Activated naive CD4-positive, alpha-beta T cell treated with anti-CD3 and anti-CD28 coated beads for 36 hours (primary cell): ENCODE results near the gene SEPSECS. TPM values are rescaled to one million over a fixed set of nuclear protein-coding genes. Genes with fewer than 3 reads are reported as not detected.
A peak's percentile ranks its signal among the peaks of the same experiment; 100 is the strongest.
"Not testable (repeated sequence)": the region's sequence is repeated elsewhere in the genome, so short reads cannot be mapped to it uniquely, and the experiment has no call there.

ENCODE experiments used
- CTCF ChIA-PET: fragments of 350-600 bp; sonication (Branson Sonifier 250); formaldehyde crosslinking; loops from one replicate; lab custom pipeline; 2021; ENCODE audit warnings: antibody characterized with exemption; lab: Charles Lee
- DNase-seq: peaks from one replicate; pipeline ENCODE4 v3.0.0-alpha.2; 2020
- H3K27ac Mint-ChIP-seq: one replicate; pipeline ENCODE4 v1.8.0; 2021; ENCODE audit warnings: mild to moderate bottlenecking, mixed read lengths
- H3K27me3 Mint-ChIP-seq: one replicate; pipeline ENCODE4 v1.8.0; 2021; ENCODE audit warnings: low read depth, mixed read lengths
- H3K36me3 Mint-ChIP-seq: one replicate; pipeline ENCODE4 v1.8.0; 2021; ENCODE audit warnings: low read depth, mixed read lengths
- H3K4me1 Mint-ChIP-seq: one replicate; pipeline ENCODE4 v1.8.0; 2021; ENCODE audit warnings: low read depth, mixed read lengths
- H3K4me3 Mint-ChIP-seq: one replicate; pipeline ENCODE4 v1.8.0; 2021; ENCODE audit warnings: mild to moderate bottlenecking, moderate library complexity, mixed read lengths
- H3K9me3 Mint-ChIP-seq: one replicate; pipeline ENCODE4 v1.8.0; 2021; ENCODE audit warnings: mixed read lengths
- intact Hi-C: fragments of 100-400 bp; cut with micrococcal nuclease; formaldehyde crosslinking; loops from one replicate; pipeline ENCODE4 v1.15.1; 2023
- total RNA-seq, 2 experiments: library from RNA; stranded (reverse); gene quantifications; one replicate each; pipeline ENCODE4 v1.2.3, GENCODE V29; 2021

The SEPSECS gene
- total RNA-seq, 2 experiments from 2014 or later: 14.7 to 17.9 TPM

DNA sequence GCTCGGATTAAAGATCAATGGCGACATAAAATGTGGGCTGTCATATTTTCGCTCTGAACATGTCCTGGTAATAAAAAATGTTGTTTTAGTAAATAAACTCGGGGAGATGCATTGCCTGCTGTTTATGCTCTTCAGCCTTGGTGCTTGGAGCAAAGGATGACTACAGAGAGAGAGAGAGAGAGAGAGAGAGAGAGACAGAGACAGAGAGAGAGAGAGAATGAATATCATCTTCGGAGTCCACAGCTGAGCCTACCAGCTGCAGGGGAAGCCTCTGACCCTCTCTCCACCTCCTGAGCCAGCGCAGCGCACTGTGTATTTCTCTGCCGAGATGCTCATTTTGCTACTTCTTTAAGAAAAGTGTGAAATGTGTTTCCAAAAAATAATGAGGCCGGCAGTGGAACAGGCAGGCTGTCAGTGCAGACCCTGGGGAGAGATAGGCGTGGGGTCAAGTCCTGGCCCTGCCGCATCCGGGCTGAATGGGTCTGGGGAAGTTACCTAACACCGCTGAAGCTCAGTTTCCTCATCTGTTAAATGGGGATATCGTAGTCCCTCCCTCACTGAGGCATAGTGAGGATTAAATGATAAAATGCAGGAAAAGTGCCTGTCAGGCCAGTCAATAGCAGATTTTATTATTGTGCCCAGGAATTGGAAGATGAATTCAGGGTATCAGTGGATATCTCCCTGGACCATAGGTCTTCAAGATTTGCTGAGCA is 71.0 kb downstream of the SEPSECS start:
- DNase-seq: no peak
- no peaks in the 10 kb centered on the region for H3K36me3 Mint-ChIP-seq
- CTCF ChIA-PET: no interaction called here
- H3K9me3 Mint-ChIP-seq: peaks cover 9% of the 10 kb centered on the region
- H3K27me3 Mint-ChIP-seq: peaks cover 41% of the 10 kb centered on the region
- intact Hi-C loops: no loop called here
- no peak overlapping the region for H3K4me3 Mint-ChIP-seq
- peaks cover 14% of the 10 kb centered on the region for H3K4me1 Mint-ChIP-seq
- no peak overlapping the region for H3K27ac Mint-ChIP-seq

DNA sequence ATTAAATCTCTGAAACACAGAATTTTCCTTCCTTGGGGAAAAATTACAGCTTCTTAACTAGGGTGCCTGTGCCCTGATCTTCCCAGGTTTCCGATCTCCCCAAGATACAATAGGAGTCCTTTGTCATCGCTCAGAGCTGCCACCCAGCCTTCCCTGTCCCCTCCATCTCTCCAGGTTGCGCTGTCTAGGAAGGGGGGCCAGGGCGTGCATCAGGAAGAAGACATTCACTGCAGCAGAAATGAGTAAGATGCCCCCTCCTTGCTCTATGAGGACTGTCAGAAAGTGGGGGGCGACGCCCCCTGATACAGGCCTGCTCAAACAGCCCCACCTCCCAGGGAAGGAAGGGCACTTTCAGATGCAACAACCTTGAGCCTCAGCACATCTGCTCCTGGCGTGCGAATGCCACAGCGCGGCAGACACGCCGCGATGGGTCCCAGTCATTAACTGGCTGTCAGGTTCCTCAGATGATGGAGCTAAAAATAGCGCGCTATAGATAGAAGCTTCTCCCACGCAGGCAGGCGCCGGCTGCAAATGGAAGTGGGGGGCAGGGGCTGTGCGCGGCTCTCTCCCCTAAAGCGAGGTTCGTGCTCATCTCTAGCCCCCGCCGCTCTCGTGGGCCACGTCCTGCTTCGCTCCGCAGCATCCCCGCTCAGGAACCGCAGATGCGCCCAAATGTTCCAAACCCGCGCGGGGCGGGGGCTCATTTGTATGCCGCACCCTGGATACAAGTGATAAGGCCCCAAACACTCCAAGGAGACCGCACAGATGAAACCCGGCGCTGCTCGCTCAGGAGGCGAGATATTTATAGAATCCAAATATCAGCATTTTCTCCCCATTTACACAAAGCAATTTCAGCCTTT is 71.9 kb downstream of the SEPSECS start:
- Mint-ChIP-seq H3K36me3 (no peaks in the 10 kb centered on the region), H3K27me3 (peaks cover 41% of the 10 kb centered on the region)
- CTCF ChIA-PET: no interaction called here

DNA sequence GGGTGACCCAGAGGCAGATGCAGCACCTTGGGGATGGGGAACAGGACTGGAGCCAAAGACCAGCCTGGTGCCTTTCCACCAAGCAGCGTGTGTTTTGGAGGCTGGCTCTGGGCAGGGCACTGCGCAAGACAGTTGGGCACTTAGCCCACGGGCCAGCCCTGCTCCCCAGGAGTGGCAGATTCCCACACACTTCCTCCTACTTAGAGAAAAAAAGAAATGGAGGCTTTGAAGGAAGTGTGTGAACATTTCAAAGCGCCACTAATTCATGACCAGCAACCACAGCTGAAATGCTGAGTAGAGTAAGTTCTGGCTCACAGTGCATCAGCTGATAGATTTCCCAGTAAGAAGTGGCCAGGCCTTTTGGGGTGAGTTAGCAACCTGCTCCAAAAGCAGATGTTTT is 74.6 kb downstream of the SEPSECS start:
- intact Hi-C loops: no loop called here
- Mint-ChIP-seq H3K4me1 (peaks cover 10% of the 10 kb centered on the region), H3K27me3 (peaks cover 36% of the 10 kb centered on the region), H3K36me3 (no peaks in the 10 kb centered on the region), H3K9me3 (no peaks in the 10 kb centered on the region), H3K4me3 (no peak overlapping the region), H3K27ac (no peak overlapping the region)
- no peak for DNase-seq
- CTCF ChIA-PET: no interaction called here

More for the DNA sequence above, 71.9 kb downstream of the SEPSECS start:
- Mint-ChIP-seq H3K4me3 (no peak overlapping the region), H3K4me1 (peaks cover 14% of the 10 kb centered on the region), H3K27ac (no peak overlapping the region), H3K9me3 (peaks cover 5% of the 10 kb centered on the region)
- intact Hi-C loops: no loop called here
- DNase-seq: peak; percentile 17

DNA sequence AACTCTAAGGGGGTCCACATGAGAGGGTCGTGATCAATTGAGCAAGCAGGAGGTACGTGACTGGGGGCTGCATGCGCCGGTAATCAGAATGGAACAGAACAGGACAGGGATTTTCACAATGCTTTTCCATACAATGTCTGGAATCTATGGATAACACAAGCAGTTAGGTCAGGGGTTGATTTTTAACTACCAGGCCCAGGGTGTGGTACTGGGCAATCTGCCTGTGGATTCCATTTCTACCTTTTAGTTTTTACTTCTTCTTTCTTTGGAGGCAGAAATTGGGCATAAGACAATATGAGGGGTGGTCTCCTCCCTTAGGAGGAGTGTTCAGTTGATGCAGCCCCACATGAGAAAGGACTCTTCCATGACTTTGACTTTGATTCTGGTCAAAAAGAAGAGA is 76.8 kb downstream of the SEPSECS start:
- H3K36me3 Mint-ChIP-seq, DNase-seq, H3K27ac Mint-ChIP-seq, H3K4me1 Mint-ChIP-seq, intact Hi-C loops, H3K9me3 Mint-ChIP-seq, CTCF ChIA-PET, H3K4me3 Mint-ChIP-seq: not testable (repeated sequence)
- H3K27me3 Mint-ChIP-seq: peaks cover 24% of the 10 kb centered on the region

DNA sequence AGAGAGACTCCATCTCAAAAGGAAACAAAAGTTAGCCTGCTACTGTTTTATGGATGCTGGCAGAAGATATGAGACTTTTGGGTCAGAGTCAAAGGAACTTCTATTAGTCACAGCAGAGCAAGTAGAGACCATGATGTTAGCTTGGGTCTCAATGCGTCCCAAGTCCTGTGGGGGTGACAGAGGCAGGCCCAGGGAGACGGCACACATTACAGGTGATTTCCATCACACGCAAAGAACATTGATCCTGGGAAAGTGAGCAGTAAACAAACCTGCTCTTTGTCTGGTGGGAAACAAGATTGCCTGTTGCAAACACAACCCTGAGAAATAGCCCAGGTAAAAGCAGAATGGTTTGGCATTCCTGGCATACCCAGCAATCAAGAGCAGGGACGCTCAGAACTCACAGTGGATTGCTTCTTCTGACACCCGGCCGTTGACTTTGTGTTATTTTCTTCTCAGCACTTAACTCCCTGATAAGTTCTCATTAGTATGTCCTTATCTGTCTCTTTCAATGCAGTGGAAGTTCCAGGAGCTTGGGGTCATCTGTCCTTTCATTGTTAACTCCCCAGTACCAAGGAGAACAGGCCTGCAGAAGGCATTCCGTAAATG is 78.3 kb downstream of the SEPSECS start:
- Mint-ChIP-seq H3K4me3 (no peak overlapping the region), H3K4me1 (no peaks in the 10 kb centered on the region), H3K9me3 (no peaks in the 10 kb centered on the region), H3K27me3 (peaks cover 20% of the 10 kb centered on the region), H3K27ac (no peak overlapping the region), H3K36me3 (no peaks in the 10 kb centered on the region)
- no peak for DNase-seq
- intact Hi-C loops: no loop called here
- CTCF ChIA-PET: interaction anchor here (0.5 kb wide), 1 partner anchor 71 kb away, joined by 3 read pairs; no protein-coding TSS in a partner anchor

DNA sequence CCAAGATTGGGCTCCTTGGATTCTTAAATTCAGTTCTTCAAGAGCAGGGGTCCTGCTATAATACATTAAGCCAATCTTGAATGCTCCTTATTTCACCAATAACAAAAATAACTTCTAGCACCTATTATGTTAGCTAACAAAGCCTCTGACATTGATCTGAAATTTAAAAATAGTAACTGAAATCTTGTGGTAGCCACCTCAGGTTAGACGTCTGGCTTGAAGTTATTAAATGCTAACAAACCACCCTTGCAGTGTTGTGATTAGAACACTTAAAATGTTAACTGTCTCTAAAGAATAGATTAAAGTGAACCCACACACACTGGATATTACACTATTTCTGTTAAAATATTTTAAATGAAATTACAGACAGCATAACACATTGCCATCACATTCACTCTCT is 79.7 kb downstream of the SEPSECS start:
- no peak for DNase-seq
- CTCF ChIA-PET: no interaction called here
- intact Hi-C loops: no loop called here
- no peak overlapping the region for H3K4me3 Mint-ChIP-seq
- H3K36me3 Mint-ChIP-seq: no peaks in the 10 kb centered on the region
- H3K27ac Mint-ChIP-seq: no peak overlapping the region
- H3K27me3 Mint-ChIP-seq: peaks cover 11% of the 10 kb centered on the region
- no peaks in the 10 kb centered on the region for H3K4me1 Mint-ChIP-seq
- H3K9me3 Mint-ChIP-seq: no peaks in the 10 kb centered on the region

DNA sequence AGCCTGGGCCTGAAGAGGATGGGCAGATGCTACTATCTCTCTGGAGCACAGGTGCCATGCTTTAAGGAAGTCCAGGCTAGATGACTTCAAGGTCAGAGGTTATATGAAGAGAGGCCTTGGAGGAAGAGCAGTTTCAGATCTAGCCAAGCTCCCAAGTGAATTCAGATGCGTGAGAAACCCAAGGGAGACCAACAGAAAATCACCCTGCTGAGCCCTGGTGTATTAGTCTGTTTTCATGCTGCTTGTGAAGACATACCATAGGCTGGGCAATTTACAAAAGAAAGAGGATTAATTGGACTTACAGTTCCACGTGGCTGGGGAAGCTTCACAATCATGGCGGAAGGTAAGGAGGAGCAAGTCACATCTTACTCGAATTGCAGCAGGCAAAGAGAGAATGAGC is 81.7 kb downstream of the SEPSECS start:
- no peaks in the 10 kb centered on the region for H3K36me3 Mint-ChIP-seq
- H3K4me3 Mint-ChIP-seq: no peak overlapping the region
- no peak overlapping the region for H3K27ac Mint-ChIP-seq
- H3K27me3 Mint-ChIP-seq: peaks cover 9% of the 10 kb centered on the region
- no peaks in the 10 kb centered on the region for H3K9me3 Mint-ChIP-seq
- intact Hi-C loops: no loop called here
- DNase-seq: no peak
- CTCF ChIA-PET: interaction anchor here (0.6 to 0.8 kb wide), 2 partner anchors 234 to 287 kb away, joined by 3 to 4 read pairs; partner anchors contain the start of gene ZCCHC4
- no peaks in the 10 kb centered on the region for H3K4me1 Mint-ChIP-seq

DNA sequence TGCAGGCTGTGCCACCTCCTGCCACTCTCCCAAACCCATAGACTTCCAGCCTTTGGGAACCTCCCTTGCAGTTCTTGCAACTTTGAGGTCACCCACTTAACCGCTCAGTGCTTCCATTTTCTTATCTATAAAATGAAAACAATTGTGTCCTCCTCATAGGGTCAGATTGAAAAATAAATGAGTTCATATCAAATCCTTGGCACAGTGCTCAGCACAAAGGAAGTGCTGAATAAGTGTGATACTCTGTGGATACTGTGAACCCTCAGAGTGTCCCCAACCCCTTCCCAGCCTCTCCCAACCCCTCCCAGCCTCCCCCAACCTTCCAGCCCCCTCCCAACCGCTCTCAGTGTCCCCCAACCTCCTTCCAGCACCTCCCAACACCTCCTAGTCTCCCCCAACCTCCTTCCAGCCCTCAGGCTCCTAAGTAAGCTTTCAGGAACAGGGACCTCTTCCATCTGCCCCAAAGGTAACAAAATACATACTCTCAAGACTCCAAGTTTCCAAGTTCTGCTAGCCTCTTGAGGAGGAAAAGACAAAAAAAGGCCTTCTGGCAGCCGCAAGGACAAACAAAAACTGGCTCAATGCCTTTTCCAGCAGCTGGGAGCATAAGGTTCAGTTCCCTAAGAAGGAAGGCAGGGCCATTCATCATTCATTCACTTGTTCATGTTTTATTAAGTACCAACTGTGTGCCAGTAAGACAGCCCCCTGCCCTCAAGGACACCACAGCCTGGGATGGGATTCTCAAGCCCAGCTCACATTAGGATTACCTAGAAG is 83.4 kb downstream of the SEPSECS start:
- no peak for DNase-seq
- CTCF ChIA-PET: no interaction called here
- peaks cover 1% of the 10 kb centered on the region for H3K9me3 Mint-ChIP-seq
- H3K27ac Mint-ChIP-seq: no peak overlapping the region
- no peaks in the 10 kb centered on the region for H3K36me3 Mint-ChIP-seq
- H3K4me3 Mint-ChIP-seq: no peak overlapping the region
- intact Hi-C loops: no loop called here
- H3K27me3 Mint-ChIP-seq: peaks cover 9% of the 10 kb centered on the region
- no peaks in the 10 kb centered on the region for H3K4me1 Mint-ChIP-seq

DNA sequence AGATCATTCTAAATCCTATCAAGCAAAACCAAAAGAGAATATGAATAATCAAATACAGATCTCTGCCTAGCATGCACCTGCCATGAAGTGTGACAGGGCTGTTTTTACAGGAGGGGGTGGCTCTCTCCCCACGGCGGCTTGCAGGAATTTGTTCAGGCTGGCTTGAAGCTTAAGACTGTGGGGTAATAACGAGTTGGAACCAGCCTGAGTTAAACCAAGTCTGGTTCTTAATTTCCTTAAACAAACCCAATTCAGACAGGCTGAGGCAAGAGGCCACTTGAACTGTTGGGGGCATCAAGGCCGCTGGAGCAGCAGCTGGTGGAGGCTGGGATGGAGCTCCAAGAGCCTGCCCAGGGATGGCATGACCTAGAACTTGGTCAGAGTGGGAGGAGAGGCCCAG is 84.4 kb downstream of the SEPSECS start:
- Mint-ChIP-seq H3K9me3 (peaks cover 1% of the 10 kb centered on the region), H3K4me1 (no peaks in the 10 kb centered on the region), H3K4me3 (no peak overlapping the region), H3K27ac (no peak overlapping the region), H3K36me3 (no peaks in the 10 kb centered on the region), H3K27me3 (peaks cover 13% of the 10 kb centered on the region)
- CTCF ChIA-PET: no interaction called here
- intact Hi-C loops: no loop called here
- DNase-seq: no peak

DNA sequence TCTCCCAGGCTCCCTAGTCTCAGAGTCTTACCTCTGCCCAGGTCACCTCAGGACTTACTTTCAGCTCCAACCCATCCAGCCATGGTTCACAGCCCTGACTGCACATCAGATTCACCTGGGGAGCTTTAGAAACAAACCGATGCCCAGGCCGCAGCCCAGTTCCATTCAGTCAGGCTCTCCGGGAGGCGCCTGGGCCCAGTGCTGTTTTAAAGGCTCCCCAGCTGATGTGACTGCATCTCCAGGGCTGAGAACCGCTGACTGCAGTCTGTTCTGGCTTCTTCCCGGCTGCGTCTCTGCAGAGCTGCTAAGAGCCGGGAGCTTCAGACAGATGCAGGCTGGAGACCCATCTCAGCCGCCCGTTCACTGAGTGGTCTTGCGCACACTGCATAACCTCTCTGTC is 85.1 kb downstream of the SEPSECS start:
- H3K4me1 Mint-ChIP-seq: no peaks in the 10 kb centered on the region
- CTCF ChIA-PET: no interaction called here
- no peak for DNase-seq
- peaks cover 13% of the 10 kb centered on the region for H3K27me3 Mint-ChIP-seq
- no peaks in the 10 kb centered on the region for H3K36me3 Mint-ChIP-seq
- H3K4me3 Mint-ChIP-seq: no peak overlapping the region
- intact Hi-C loops: no loop called here
- peaks cover 1% of the 10 kb centered on the region for H3K9me3 Mint-ChIP-seq
- H3K27ac Mint-ChIP-seq: no peak overlapping the region

DNA sequence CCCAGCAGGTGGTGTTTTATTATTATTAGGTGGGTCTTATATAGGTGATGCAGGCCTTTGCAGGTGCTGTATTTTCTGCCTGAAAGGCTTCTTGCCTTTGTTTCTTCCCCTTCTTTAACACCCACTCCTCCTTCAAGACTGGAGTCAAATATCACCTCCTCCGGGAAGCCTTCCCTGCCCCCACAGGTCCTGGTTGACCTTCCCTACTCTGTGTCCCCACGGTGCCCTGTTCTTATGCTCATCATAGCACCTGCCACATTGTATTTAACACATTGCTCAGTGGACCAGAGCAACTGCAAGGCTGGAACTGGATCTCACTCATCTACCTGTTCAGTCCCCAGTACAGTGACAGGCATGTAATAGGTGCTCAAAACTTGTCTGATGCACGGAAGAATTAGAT is 89.7 kb downstream of the SEPSECS start:
- H3K9me3 Mint-ChIP-seq: peaks cover 1% of the 10 kb centered on the region
- no peak overlapping the region for H3K27ac Mint-ChIP-seq
- H3K4me1 Mint-ChIP-seq: no peaks in the 10 kb centered on the region
- no peak for DNase-seq
- CTCF ChIA-PET: no interaction called here
- no peak overlapping the region for H3K4me3 Mint-ChIP-seq
- H3K36me3 Mint-ChIP-seq: no peaks in the 10 kb centered on the region
- intact Hi-C loops: no loop called here
- peaks cover 4% of the 10 kb centered on the region for H3K27me3 Mint-ChIP-seq
